ENCODE data around the gene SMIM17. TPM values are rescaled to one million over a fixed set of nuclear protein-coding genes. Genes with fewer than 3 reads are reported as not detected.

SMIM17 gene
- total RNA-seq, 4 donors from 2014 or later: 1.8 TPM; not detected in 3

- H3K4me1 ChIP-seq: no peaks in the 10 kb centered on the region
- H3K27ac ChIP-seq: no peak overlapping the region
- DNase-seq (ENCODE audit: low spot score in 2 of 2): no peak
- H3K27me3 ChIP-seq: no peaks in the 10 kb centered on the region
- TF ChIP-seq POLR2A (IDR thresholded peaks at IDR 0.05) (no peak), CTCF (IDR thresholded peaks at IDR 0.05) (no peak), EP300 (IDR thresholded peaks at IDR 0.05) (no peak), POLR2AphosphoS5 (IDR thresholded peaks at IDR 0.05) (no peak)
- H3K9me3 ChIP-seq: no peaks in the 10 kb centered on the region
- H3K36me3 ChIP-seq: no peaks in the 10 kb centered on the region
- no peak overlapping the region for H3K4me3 ChIP-seq
- 60% methylated on average over 7 of the region's 8 CpGs for WGBS
Measured at GRCh38 chr19:56678205-56678604, 35.2 kb downstream of the SMIM17 start.

- Histone ChIP-seq H3K4me1 (no peaks in the 10 kb centered on the region), H3K36me3 (no peaks in the 10 kb centered on the region), H3K9me3 (no peaks in the 10 kb centered on the region), H3K4me3 (no peak overlapping the region), H3K27me3 (no peaks in the 10 kb centered on the region), H3K27ac (no peak overlapping the region)
- DNase-seq (ENCODE audit: low spot score in 2 of 2): no peak
- 77% methylated on average over 8 of the region's 8 CpGs for WGBS
- TF ChIP-seq POLR2A (IDR thresholded peaks at IDR 0.05) (no peak), POLR2AphosphoS5 (IDR thresholded peaks at IDR 0.05) (no peak), EP300 (IDR thresholded peaks at IDR 0.05) (no peak), CTCF (IDR thresholded peaks at IDR 0.05) (no peak)
Measured at GRCh38 chr19:56681702-56682101, 38.7 kb downstream of the SMIM17 start.

GRCh38 chr19:56683116-56683515, 40.2 kb downstream of the SMIM17 start:
- H3K4me3 ChIP-seq: no peak overlapping the region
- no peaks in the 10 kb centered on the region for H3K36me3 ChIP-seq
- TF ChIP-seq CTCF (IDR thresholded peaks at IDR 0.05) (no peak), POLR2A (IDR thresholded peaks at IDR 0.05) (no peak), EP300 (IDR thresholded peaks at IDR 0.05) (no peak), POLR2AphosphoS5 (IDR thresholded peaks at IDR 0.05) (no peak)
- no peaks in the 10 kb centered on the region for H3K4me1 ChIP-seq
- DNase-seq (ENCODE audit: low spot score in 2 of 2): no peak
- H3K9me3 ChIP-seq: no peaks in the 10 kb centered on the region
- no peak overlapping the region for H3K27ac ChIP-seq
- H3K27me3 ChIP-seq: no peaks in the 10 kb centered on the region
- 49% methylated on average over 7 of the region's 7 CpGs for WGBS

- DNase-seq (ENCODE audit: low spot score in 2 of 2): no peak
- no peak for TF ChIP-seq CTCF (IDR thresholded peaks at IDR 0.05)
- TF ChIP-seq EP300 (IDR thresholded peaks at IDR 0.05): no peak
- TF ChIP-seq POLR2AphosphoS5 (IDR thresholded peaks at IDR 0.05): no peak
- no peak for TF ChIP-seq POLR2A (IDR thresholded peaks at IDR 0.05)
- H3K9me3 ChIP-seq: no peaks in the 10 kb centered on the region
- H3K4me3 ChIP-seq: no peak overlapping the region
- no peaks in the 10 kb centered on the region for H3K4me1 ChIP-seq
- no peak overlapping the region for H3K27ac ChIP-seq
- H3K36me3 ChIP-seq: no peaks in the 10 kb centered on the region
- H3K27me3 ChIP-seq: no peaks in the 10 kb centered on the region
- WGBS: 73% methylated on average over 8 of the region's 8 CpGs
Measured at GRCh38 chr19:56687031-56687430, 44.1 kb downstream of the SMIM17 start.

GRCh38 chr19:56689198-56689597, 46.2 kb downstream of the SMIM17 start:
- Histone ChIP-seq H3K36me3 (no peaks in the 10 kb centered on the region), H3K27ac (no peak overlapping the region), H3K4me3 (no peak overlapping the region), H3K4me1 (no peaks in the 10 kb centered on the region), H3K9me3 (no peaks in the 10 kb centered on the region), H3K27me3 (no peaks in the 10 kb centered on the region)
- 79% methylated on average over 10 of the region's 10 CpGs for WGBS
- TF ChIP-seq EP300 (IDR thresholded peaks at IDR 0.05) (no peak), POLR2AphosphoS5 (IDR thresholded peaks at IDR 0.05) (no peak), CTCF (IDR thresholded peaks at IDR 0.05) (no peak), POLR2A (IDR thresholded peaks at IDR 0.05) (no peak)
- no peak for DNase-seq (ENCODE audit: low spot score in 2 of 2)

All from suprapubic skin (tissue), 4 donors.